Esophagus squamous epithelium (tissue), 5 donors: ENCODE data around the gene CXADR. TPM values are rescaled to one million over a fixed set of nuclear protein-coding genes. Genes with fewer than 3 reads are reported as not detected.

Source experiments
- DNase-seq: peaks from one replicate; lab custom pipeline; 2025; lab: John Stamatoyannopoulos, UW
- H3K27ac ChIP-seq, 4 donors: fragments of 200-600 bp; sonication (generic); one replicate each; pipeline ENCODE4 v1.5.1; 2016 to 2019; ENCODE audit warnings: mild to moderate bottlenecking in 1 of 4
- H3K27me3 ChIP-seq, 4 donors: fragments of 200-600 bp; sonication (generic); 1 replicate in 3 of 4; 2 replicates in 1 of 4; pipeline versions ENCODE4 v1.5.1 to v1.6.0; 2017 to 2021; ENCODE audit warnings: antibody characterized with exemption in 1 of 4
- H3K36me3 ChIP-seq, 3 donors: fragments of 200-600 bp; sonication (generic); one replicate each; pipeline ENCODE4 v1.5.1; 2016 to 2019
- H3K4me1 ChIP-seq, 3 donors: fragments of 200-600 bp; sonication (generic); one replicate each; pipeline ENCODE4 v1.5.1; 2017 to 2019
- H3K4me3 ChIP-seq, 4 donors: fragments of 200-600 bp; sonication (generic); 1 replicate in 3 of 4; 2 replicates in 1 of 4; pipeline ENCODE4 v1.5.1; 2016 to 2019; ENCODE audit warnings: mild to moderate bottlenecking in 2 of 4, moderate library complexity in 1 of 4
- H3K9me3 ChIP-seq, 3 donors: fragments of 200-600 bp; sonication (generic); one replicate each; pipeline ENCODE4 v1.5.1; 2016 to 2019
- CTCF ChIP-seq, 6 experiments: fragments of 450-650 bp in 4 of 6; fragments of 200-600 bp in 2 of 6; sonication (generic) in 2 of 6; IDR thresholded peaks; one replicate each; pipeline ENCODE4 v1.5.1; 2016 to 2019; ENCODE audit warnings: antibody characterized with exemption in 6 of 6, mild to moderate bottlenecking in 4 of 6, moderate library complexity in 4 of 6
- POLR2A ChIP-seq, 4 donors: fragments of 450-650 bp; IDR thresholded peaks; one replicate each; pipeline ENCODE4 v1.6.1; 2017; ENCODE audit warnings: antibody characterized with exemption in 4 of 4, mild to moderate bottlenecking in 4 of 4, moderate library complexity in 3 of 4
- WGBS, 2 donors: methylation state at CpG; one replicate each; pipeline ENCODE4 v1.1.5; 2018; 5-methylcytosine and 5-hydroxymethylcytosine counted together
- intact Hi-C: fragments of 100-400 bp; cut with DNase I; formaldehyde crosslinking; loops from one replicate; pipeline ENCODE4 v1.15.0; 2022
- small RNA-seq, 4 donors: library from RNA; depleted of rRNA; stranded (forward); fragments of <200 nt; gene quantifications; one replicate each; pipeline ENCODE3, GENCODE V24; 2016
- total RNA-seq, 4 donors: library from RNA; depleted of rRNA; stranded (reverse); fragments of >200 nt; gene quantifications; one replicate each; pipeline ENCODE4 v1.1.0, GENCODE V29; 2016
- donor health status: DM: yes; HTN: yes; CAD: no.

CXADR gene
- total RNA-seq, 4 donors from 2014 or later, result 41.2 to 74.8 (median 47.9) TPM

GRCh38 chr21:17636711-17637110 is 123.9 kb downstream of the CXADR start:
- intact Hi-C loops, result no loop called here
- DNase-seq, result no peak
- Histone ChIP-seq H3K27me3 (no peaks in the 10 kb centered on the region), H3K4me3 (no peak overlapping the region), H3K4me1 (no peaks in the 10 kb centered on the region), H3K9me3 (no peaks in the 10 kb centered on the region), H3K27ac (no peak overlapping the region), H3K36me3 (no peaks in the 10 kb centered on the region)
- 68 to 80% methylated on average over 4 of the region's 4 CpGs for WGBS, 2 donors
- no peak for TF ChIP-seq CTCF (IDR thresholded peaks at IDR 0.05)
- TF ChIP-seq POLR2A (IDR thresholded peaks at IDR 0.05), result no peak

GRCh38 chr21:17640821-17641220 is 128.0 kb downstream of the CXADR start:
- 89 to 92% methylated on average over 2 of the region's 2 CpGs for WGBS, 2 donors
- Histone ChIP-seq H3K36me3 (no peaks in the 10 kb centered on the region), H3K27ac (no peak overlapping the region), H3K9me3 (no peaks in the 10 kb centered on the region), H3K4me1 (no peaks in the 10 kb centered on the region), H3K27me3 (no peaks in the 10 kb centered on the region), H3K4me3 (no peak overlapping the region)
- no peak for DNase-seq
- intact Hi-C loops, result no loop called here
- no peak for TF ChIP-seq CTCF (IDR thresholded peaks at IDR 0.05)
- TF ChIP-seq POLR2A (IDR thresholded peaks at IDR 0.05), result no peak

Small RNAs within 50 kb of the gene (small RNA-seq; reads per million reads assigned to genes)
- gene RF00019, result 0 reads per million in 4 donors
- 0 reads per million in 4 donors for gene RN7SL163P
- gene RPL39P40, result 0 reads per million in 4 donors

Other genes with a start within 250 kb of the CXADR start
- 10 to 100 TPM; 29.5 to 61.4 (median 44.8) TPM for gene BTG3, start 99.9 kb downstream of the CXADR start, total RNA-seq